Loucy (cell line): ENCODE measurements around the gene FARS2.

Experiments
- EZH2phosphoT487 ChIP-seq: fragments of 200-600 bp; IDR thresholded peaks from 2 replicates; pipeline ENCODE4 v1.6.1; 2018; ENCODE audit warnings: antibody characterized with exemption, mild to moderate bottlenecking, moderate library complexity, borderline replicate concordance
- TF ChIP-seq, protein P1 (sequence below): fragments of 200-600 bp; sonication (generic); conservative IDR thresholded peaks from 2 replicates; pipeline ENCODE4 v1.5.1; 2014; ENCODE audit warnings: mild to moderate bottlenecking, antibody characterized with exemption, low read length

DNA sequence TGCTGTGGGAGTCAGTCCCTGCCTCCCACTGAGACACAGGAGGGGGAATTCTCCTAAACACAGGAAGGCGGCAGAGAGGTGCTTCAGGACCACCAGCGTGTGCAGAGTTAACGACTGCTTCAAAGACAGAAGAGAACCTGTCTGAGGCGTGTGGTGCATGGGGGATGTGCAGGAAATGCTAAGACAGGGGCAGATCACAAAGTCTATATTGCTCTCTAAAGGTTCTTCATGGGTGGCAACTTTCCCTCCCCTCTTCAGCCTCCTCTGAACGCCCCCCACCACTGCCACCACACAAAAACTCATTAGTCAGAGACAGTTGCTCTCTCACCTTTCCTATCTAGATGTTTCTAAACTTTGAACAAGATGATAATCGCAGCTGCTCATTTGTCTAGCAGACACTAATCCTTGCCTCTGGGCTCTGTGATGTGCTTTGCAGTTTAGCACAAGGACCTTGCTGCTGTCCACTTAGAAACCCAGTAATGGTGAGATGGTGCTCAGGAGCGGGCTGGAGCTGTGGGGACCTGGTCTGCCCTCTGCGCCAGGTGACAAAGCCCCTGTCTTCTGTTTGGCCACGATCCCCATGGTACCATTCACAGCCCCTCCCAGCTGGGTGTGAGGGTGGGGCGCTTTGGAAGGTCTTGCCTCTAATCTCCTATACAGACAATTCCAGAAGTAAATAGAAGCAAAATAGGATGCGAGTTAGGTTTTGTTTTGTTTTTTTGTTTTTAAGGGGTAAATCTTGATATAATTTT lies 525.8 kb downstream of the FARS2 start:
- TF ChIP-seq, protein P1, sequence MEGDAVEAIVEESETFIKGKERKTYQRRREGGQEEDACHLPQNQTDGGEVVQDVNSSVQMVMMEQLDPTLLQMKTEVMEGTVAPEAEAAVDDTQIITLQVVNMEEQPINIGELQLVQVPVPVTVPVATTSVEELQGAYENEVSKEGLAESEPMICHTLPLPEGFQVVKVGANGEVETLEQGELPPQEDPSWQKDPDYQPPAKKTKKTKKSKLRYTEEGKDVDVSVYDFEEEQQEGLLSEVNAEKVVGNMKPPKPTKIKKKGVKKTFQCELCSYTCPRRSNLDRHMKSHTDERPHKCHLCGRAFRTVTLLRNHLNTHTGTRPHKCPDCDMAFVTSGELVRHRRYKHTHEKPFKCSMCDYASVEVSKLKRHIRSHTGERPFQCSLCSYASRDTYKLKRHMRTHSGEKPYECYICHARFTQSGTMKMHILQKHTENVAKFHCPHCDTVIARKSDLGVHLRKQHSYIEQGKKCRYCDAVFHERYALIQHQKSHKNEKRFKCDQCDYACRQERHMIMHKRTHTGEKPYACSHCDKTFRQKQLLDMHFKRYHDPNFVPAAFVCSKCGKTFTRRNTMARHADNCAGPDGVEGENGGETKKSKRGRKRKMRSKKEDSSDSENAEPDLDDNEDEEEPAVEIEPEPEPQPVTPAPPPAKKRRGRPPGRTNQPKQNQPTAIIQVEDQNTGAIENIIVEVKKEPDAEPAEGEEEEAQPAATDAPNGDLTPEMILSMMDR: no peak
- no peak for TF ChIP-seq EZH2phosphoT487
